Iris pigment epithelial cell (primary cell): ENCODE data around the gene REEP6.

Source experiments
- DNase-seq: peaks from one replicate; pipeline ENCODE4 v3.0.0-alpha.2; 2011; ENCODE audit warnings: low read depth

REEP6 gene

GRCh38 chr19:1456121-1456900, 34.7 kb upstream of the REEP6 start:
- no peak for DNase-seq

GRCh38 chr19:1457031-1457739, 33.8 kb upstream of the REEP6 start:
- DNase-seq = no peak

- DNase-seq = no peak
These were observed 33.1 kb upstream of the REEP6 start for GRCh38 chr19:1457892-1458291.

- no peak for DNase-seq
These were observed 31.5 kb upstream of the REEP6 start for GRCh38 chr19:1459479-1459878.

GRCh38 chr19:1460033-1460995, 30.7 kb upstream of the REEP6 start:
- DNase-seq = no peak

GRCh38 chr19:1461862-1462261, 29.1 kb upstream of the REEP6 start:
- DNase-seq = no peak

GRCh38 chr19:1465191-1466016, 25.6 kb upstream of the REEP6 start:
- DNase-seq = peak; percentile 48

GRCh38 chr19:1466018-1466460, 24.9 kb upstream of the REEP6 start:
- no peak for DNase-seq

GRCh38 chr19:1466461-1467214, 24.3 kb upstream of the REEP6 start:
- no peak for DNase-seq

GRCh38 chr19:1467215-1467489, 23.8 kb upstream of the REEP6 start:
- DNase-seq = no peak

GRCh38 chr19:1467490-1468273, 23.3 kb upstream of the REEP6 start:
- no peak for DNase-seq

GRCh38 chr19:1468274-1468820, 22.6 kb upstream of the REEP6 start:
- no peak for DNase-seq

- peak; percentile 61 for DNase-seq
These were observed 22.1 kb upstream of the REEP6 start for GRCh38 chr19:1468821-1469254.

- no peak for DNase-seq
These were observed 21.5 kb upstream of the REEP6 start for GRCh38 chr19:1469255-1470054.

GRCh38 chr19:1470055-1470304, 21.0 kb upstream of the REEP6 start:
- DNase-seq = no peak

- DNase-seq = no peak
These were observed 20.5 kb upstream of the REEP6 start for GRCh38 chr19:1470305-1471009.

GRCh38 chr19:1471010-1471514, 19.9 kb upstream of the REEP6 start:
- DNase-seq = no peak

- no peak for DNase-seq
These were observed 19.3 kb upstream of the REEP6 start for GRCh38 chr19:1471515-1472160.
